Uterus (tissue), 2 donors: Measurements from ENCODE around the gene NUDT6.

Source experiments
- CTCF ChIP-seq, 4 experiments: fragments of 200-600 bp in 2 of 4; fragments of 450-650 bp in 2 of 4; sonication (generic) in 2 of 4; IDR thresholded peaks; one replicate each; pipeline ENCODE4 v1.5.1; 2016 to 2019; ENCODE audit warnings: antibody characterized with exemption in 4 of 4, mild to moderate bottlenecking in 2 of 4, moderate library complexity in 1 of 4
- POLR2A ChIP-seq, 2 donors: fragments of 450-650 bp; IDR thresholded peaks; one replicate each; pipeline ENCODE4 v1.6.1; 2016; ENCODE audit warnings: antibody characterized with exemption in 2 of 2, mild to moderate bottlenecking in 1 of 2, moderate library complexity in 1 of 2

DNA sequence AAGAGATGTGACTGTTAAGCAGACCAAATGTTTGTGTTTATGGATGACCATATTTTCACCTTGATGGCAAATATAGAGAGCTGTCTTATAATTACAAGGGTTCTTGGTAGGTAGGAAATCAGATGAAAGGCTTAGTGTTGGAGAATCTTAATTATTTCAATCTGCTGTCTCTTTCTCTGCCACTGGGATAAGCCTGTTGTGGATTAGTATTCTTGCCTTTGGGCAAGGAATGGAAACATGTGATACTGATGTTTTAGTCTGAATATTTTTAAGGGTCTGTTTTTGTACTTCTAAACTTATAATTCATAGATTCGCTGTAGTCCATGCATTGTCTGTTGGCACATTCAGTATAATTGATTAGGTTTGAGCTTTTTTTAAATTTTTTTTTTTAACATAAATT is 23.7 kb upstream of the NUDT6 start:
- no peak for TF ChIP-seq CTCF (IDR thresholded peaks at IDR 0.05)
- no peak for TF ChIP-seq POLR2A (IDR thresholded peaks at IDR 0.05)
